ENCODE measurements around the gene SNAPC5. TPM values are rescaled to one million over a fixed set of nuclear protein-coding genes. Genes with fewer than 3 reads are reported as not detected.

Gene SNAPC5
- total and polyA plus RNA-seq, 2 of the 4 experiments (the other 2 are of a cell fraction) = 25.9 to 26.3 TPM

GRCh38 chr15:66456211-66456610 lies 41.4 kb downstream of the SNAPC5 start:
- Histone ChIP-seq H2AK9ac (replicated peaks; ENCODE audit: low read depth, low read length, poor library complexity) (no peak overlapping the region), H3K27ac (ENCODE audit: insufficient read depth, low read length) (no peak overlapping the region), H2BK20ac (ENCODE audit: low read depth, low read length) (no peak overlapping the region), H4K8ac (ENCODE audit: low read depth in 2 of 2, low read length in 2 of 2) (no peak overlapping the region), H2AK5ac (ENCODE audit: low read depth, low read length) (no peak overlapping the region), H3K4me2 (ENCODE audit: low read depth, low read length) (no peak overlapping the region), H3K56ac (ENCODE audit: extremely low read depth, insufficient read depth, low read length) (no peak overlapping the region), H3K9ac (ENCODE audit: low read depth, low read length) (no peak overlapping the region), H4K5ac (ENCODE audit: low read depth, low read length) (no peak overlapping the region), H3K4me1 (ENCODE audit: control insufficient read depth, insufficient read depth, low read length) (0 out of 2 replicates have a peak, but pooled peaks cover 2% of the 10 kb centered on the region), H3K27me3 (ENCODE audit: control insufficient read depth, insufficient read depth, low read length) (no peaks in the 10 kb centered on the region), H4K91ac (ENCODE audit: insufficient read depth, low read depth, low read length) (no peak overlapping the region), H3K36me3 (ENCODE audit: control insufficient read depth, insufficient read depth, low read length) (peaks cover 10% of the 10 kb centered on the region), H2BK120ac (ENCODE audit: low read depth, low read length) (no peak overlapping the region), H3K4ac (ENCODE audit: low read depth, low read length) (no peak overlapping the region), H4K20me1 (ENCODE audit: insufficient read depth, low read length) (peaks cover 3% of the 10 kb centered on the region; the same call in 1 of the 2 replicates), H3K18ac (ENCODE audit: low read depth, low read length) (no peak overlapping the region), H3K23ac (ENCODE audit: low read depth, low read length) (no peak overlapping the region), H2BK15ac (ENCODE audit: low read depth, low read length) (no peak overlapping the region), H2AFZ (replicated peaks; ENCODE audit: low read length, poor library complexity) (no peak overlapping the region), H3K9me1 (ENCODE audit: insufficient read depth, low read length) (peaks cover 19% of the 10 kb centered on the region), H3K4me3 (ENCODE audit: insufficient read depth, low read depth, low read length) (no peak overlapping the region), H3K9me3 (ENCODE audit: control insufficient read depth, insufficient read depth, low read length) (no peaks in the 10 kb centered on the region), H3K14ac (replicated peaks; ENCODE audit: low read depth, low read length) (no peak overlapping the region), H2BK5ac (ENCODE audit: low read depth, low read length, poor library complexity, severe bottlenecking) (no peak overlapping the region), H3K79me1 (ENCODE audit: low read depth in 1 of 2, low read length in 2 of 2) (peaks cover 27 to 56% of the 10 kb centered on the region in 2 experiments)
- in situ Hi-C loops (cut with MboI; ENCODE audit: low sequenced_read_pairs) = no loop called here
- ChIA-PET CTCF (no interaction called here), POLR2A (ENCODE audit: unreplicated experiment) (no interaction called here)
- peak; percentile 34 for DNase-seq
- dilution Hi-C loops (cut with HindIII; ENCODE audit: low sequenced_read_pairs, unreplicated experiment) = no loop called here
- no CpG with 5 or more reads among the region's 3 CpGs for WGBS, 2 experiments (ENCODE audit: extremely low coverage in 2 of 2, insufficient read length in 1 of 2)
- TF ChIP-seq RFX5 (IDR thresholded peaks at IDR 0.05; ENCODE audit: low read depth, low read length) = no peak
- TF ChIP-seq POLR2A (IDR thresholded peaks at IDR 0.05; ENCODE audit: low read depth, low read length) = no peak
- no peak for TF ChIP-seq MAFK (IDR thresholded peaks at IDR 0.05; ENCODE audit: low read depth, low read length)
- no peak for TF ChIP-seq NFE2L2 (IDR thresholded peaks at IDR 0.05; ENCODE audit: low read depth, low read length)
- TF ChIP-seq SMC3 (IDR thresholded peaks at IDR 0.05; ENCODE audit: low read depth, low read length) = no peak
- no peak for TF ChIP-seq MAZ (IDR thresholded peaks at IDR 0.05; ENCODE audit: borderline replicate concordance, low read depth, low read length)
- TF ChIP-seq CEBPB (IDR thresholded peaks at IDR 0.05; ENCODE audit: low read depth, low read length) = no peak
- no peak for TF ChIP-seq ELK1 (IDR thresholded peaks at IDR 0.05; ENCODE audit: borderline replicate concordance, low read depth, low read length)
- TF ChIP-seq BHLHE40 (IDR thresholded peaks at IDR 0.05; ENCODE audit: low read depth, low read length) = no peak
- no peak for ATAC-seq (ENCODE audit: low read depth)
- BruUV-seq (replicated peaks) = no TSS peak
- intact Hi-C loops (cut with micrococcal nuclease) = no loop called here

All from IMR-90 (cell line).